PC-9 (cell line): ENCODE results near the gene GPX5. TPM values are rescaled to one million over a fixed set of nuclear protein-coding genes. Genes with fewer than 3 reads are reported as not detected.

Source experiments
- BruUV-seq: library from RNA; stranded (reverse); fragments of 400-500 nt; replicated peaks from 2 replicates; lab custom pipeline; 2021; lab: Mats Ljungman, UMichigan
- CTCF ChIA-PET: fragments of 300-600 bp; sonication (Branson Sonifier 250); formaldehyde crosslinking; loops from one replicate; lab custom pipeline; 2022; ENCODE audit warnings: antibody characterized with exemption; lab: Charles Lee
- POLR2A ChIA-PET: fragments of 300-600 bp; sonication (Branson Sonifier 250); formaldehyde crosslinking; loops from one replicate; lab custom pipeline; 2022; ENCODE audit warnings: antibody characterized with exemption; ENCODE audit not compliant: unreplicated experiment; lab: Charles Lee
- DNase-seq, 2 experiments: peaks; one replicate each; pipeline versions ENCODE4 v3.0.0 to v3.0.0-alpha.2; 2015 to 2022; ENCODE audit warnings: mixed read lengths in 1 of 2
- H2AFZ ChIP-seq: fragments of 200-600 bp; sonication (generic); 2 replicates; pipeline ENCODE4 v1.8.1; 2017; ENCODE audit warnings: antibody characterized with exemption
- H3F3A ChIP-seq: fragments of 200-600 bp; sonication (generic); 2 replicates; pipeline ENCODE4 v1.8.1; 2017; ENCODE audit warnings: antibody characterized with exemption, mild to moderate bottlenecking, low read depth; ENCODE audit not compliant: insufficient read depth
- H3K27ac ChIP-seq: fragments of 200-600 bp; sonication (generic); 2 replicates; pipeline ENCODE4 v1.6.1; 2016; ENCODE audit warnings: mixed run types
- H3K27me3 ChIP-seq: fragments of 200-600 bp; sonication (generic); 2 replicates; pipeline ENCODE4 v1.6.1; 2016; ENCODE audit warnings: low read depth, mixed run types; ENCODE audit not compliant: insufficient read depth
- H3K36me3 ChIP-seq: fragments of 200-600 bp; sonication (generic); 2 replicates; pipeline ENCODE4 v1.6.1; 2016; ENCODE audit warnings: low read depth, mixed run types
- H3K4me1 ChIP-seq: fragments of 200-600 bp; sonication (generic); replicated peaks from 2 replicates; pipeline ENCODE4 v1.6.1; 2016; ENCODE audit warnings: mixed run types; ENCODE audit not compliant: insufficient read depth
- H3K4me2 ChIP-seq: fragments of 200-600 bp; sonication (generic); 2 replicates; pipeline ENCODE4 v1.6.1; 2017; ENCODE audit warnings: mixed run types
- H3K4me3 ChIP-seq: fragments of 200-600 bp; sonication (generic); 2 replicates; pipeline ENCODE4 v1.6.1; 2016; ENCODE audit warnings: mixed run types
- H3K79me2 ChIP-seq: fragments of 200-600 bp; sonication (generic); 2 replicates; pipeline ENCODE4 v1.6.1; 2017; ENCODE audit warnings: low read depth, mixed run types
- H3K9me2 ChIP-seq: fragments of 200-600 bp; sonication (generic); 2 replicates; pipeline ENCODE4 v1.8.1; 2017; ENCODE audit warnings: mild to moderate bottlenecking; ENCODE audit not compliant: insufficient read depth
- H3K9me3 ChIP-seq: fragments of 200-600 bp; sonication (generic); 2 replicates; pipeline ENCODE4 v1.8.1; 2016; ENCODE audit warnings: low read depth; ENCODE audit not compliant: insufficient read depth
- H4K20me1 ChIP-seq: fragments of 200-600 bp; sonication (generic); 2 replicates; pipeline ENCODE4 v1.8.1; 2017; ENCODE audit not compliant: insufficient read depth
- EZH2 ChIP-seq: fragments of 200-600 bp; sonication (generic); IDR thresholded peaks from 2 replicates; pipeline ENCODE4 v1.8.0; 2017; ENCODE audit warnings: antibody characterized with exemption, low read depth
- intact Hi-C: fragments of 100-400 bp; cut with micrococcal nuclease; formaldehyde crosslinking; loops from one replicate; pipeline ENCODE4 v1.10.0; 2022; ENCODE audit not compliant: unreplicated experiment
- total RNA-seq: library from RNA; stranded (reverse); gene quantifications from 2 replicates; pipeline ENCODE4 v1.2.3, GENCODE V29; 2021
- TF ChIP-seq, protein P1 (sequence below): fragments of 200-600 bp; sonication (generic); conservative IDR thresholded peaks from 2 replicates; pipeline ENCODE4 v1.6.1; 2017; ENCODE audit warnings: mixed run types, antibody characterized with exemption, mild to moderate bottlenecking, moderate library complexity

The GPX5 gene
- total RNA-seq, 1 experiment from 2014 or later: not detected

DNA sequence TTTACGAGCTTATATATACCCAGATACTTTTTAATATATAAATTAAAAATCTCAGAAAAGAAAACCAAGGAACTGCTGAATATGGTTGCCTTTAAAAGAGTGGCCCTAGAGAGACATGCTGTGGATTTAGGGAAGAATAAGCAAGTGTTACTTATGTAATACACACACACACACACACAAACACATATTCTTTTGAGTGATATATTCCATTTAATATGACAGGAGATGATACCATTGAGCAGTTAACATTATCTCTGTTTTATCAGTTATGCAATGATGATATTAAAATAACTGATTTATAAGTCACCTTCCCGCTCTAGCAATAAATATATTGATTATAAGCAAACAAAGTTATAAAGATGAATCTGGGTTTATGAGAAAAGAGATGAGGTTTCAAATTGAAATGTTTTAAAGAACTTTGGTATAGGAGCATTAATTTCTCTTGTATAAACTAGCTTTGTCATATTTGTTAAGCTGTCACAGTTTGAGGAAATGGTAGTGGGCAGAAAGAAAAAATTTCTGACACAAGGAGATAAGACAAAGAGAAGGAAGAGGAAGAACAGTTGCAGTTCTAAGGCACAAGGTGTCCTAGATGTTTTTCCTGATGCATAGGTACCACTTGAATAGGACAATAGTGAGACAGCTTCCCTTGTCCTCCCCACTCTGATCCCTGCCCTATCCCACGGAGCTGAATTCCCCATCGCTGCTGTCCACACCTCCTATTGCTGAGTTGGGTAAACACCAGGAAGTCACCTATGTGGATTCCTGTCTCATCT is 26.4 kb downstream of the GPX5 start:
- intact Hi-C loops: no loop called here
- Histone ChIP-seq H2AFZ (no peak overlapping the region), H3K36me3 (no peaks in the 10 kb centered on the region), H3K4me3 (no peak overlapping the region), H3K79me2 (no peaks in the 10 kb centered on the region), H3K27ac (no peak overlapping the region), H3F3A (no peaks in the 10 kb centered on the region), H3K27me3 (peaks cover 11% of the 10 kb centered on the region), H3K4me2 (no peak overlapping the region), H3K9me3 (no peaks in the 10 kb centered on the region), H4K20me1 (no peaks in the 10 kb centered on the region), H3K9me2 (no peaks in the 10 kb centered on the region), H3K4me1 (no peaks in the 10 kb centered on the region)
- no peak for DNase-seq
- POLR2A ChIA-PET: interaction anchor here (0.7 kb wide), 2 partner anchors 8 to 12 kb away, joined by 5 to 7 read pairs; no protein-coding TSS in a partner anchor
- BruUV-seq: no TSS peak
- CTCF ChIA-PET: no interaction called here
- TF ChIP-seq EZH2: no peak
- TF ChIP-seq, protein P1, sequence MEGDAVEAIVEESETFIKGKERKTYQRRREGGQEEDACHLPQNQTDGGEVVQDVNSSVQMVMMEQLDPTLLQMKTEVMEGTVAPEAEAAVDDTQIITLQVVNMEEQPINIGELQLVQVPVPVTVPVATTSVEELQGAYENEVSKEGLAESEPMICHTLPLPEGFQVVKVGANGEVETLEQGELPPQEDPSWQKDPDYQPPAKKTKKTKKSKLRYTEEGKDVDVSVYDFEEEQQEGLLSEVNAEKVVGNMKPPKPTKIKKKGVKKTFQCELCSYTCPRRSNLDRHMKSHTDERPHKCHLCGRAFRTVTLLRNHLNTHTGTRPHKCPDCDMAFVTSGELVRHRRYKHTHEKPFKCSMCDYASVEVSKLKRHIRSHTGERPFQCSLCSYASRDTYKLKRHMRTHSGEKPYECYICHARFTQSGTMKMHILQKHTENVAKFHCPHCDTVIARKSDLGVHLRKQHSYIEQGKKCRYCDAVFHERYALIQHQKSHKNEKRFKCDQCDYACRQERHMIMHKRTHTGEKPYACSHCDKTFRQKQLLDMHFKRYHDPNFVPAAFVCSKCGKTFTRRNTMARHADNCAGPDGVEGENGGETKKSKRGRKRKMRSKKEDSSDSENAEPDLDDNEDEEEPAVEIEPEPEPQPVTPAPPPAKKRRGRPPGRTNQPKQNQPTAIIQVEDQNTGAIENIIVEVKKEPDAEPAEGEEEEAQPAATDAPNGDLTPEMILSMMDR: no peak

DNA sequence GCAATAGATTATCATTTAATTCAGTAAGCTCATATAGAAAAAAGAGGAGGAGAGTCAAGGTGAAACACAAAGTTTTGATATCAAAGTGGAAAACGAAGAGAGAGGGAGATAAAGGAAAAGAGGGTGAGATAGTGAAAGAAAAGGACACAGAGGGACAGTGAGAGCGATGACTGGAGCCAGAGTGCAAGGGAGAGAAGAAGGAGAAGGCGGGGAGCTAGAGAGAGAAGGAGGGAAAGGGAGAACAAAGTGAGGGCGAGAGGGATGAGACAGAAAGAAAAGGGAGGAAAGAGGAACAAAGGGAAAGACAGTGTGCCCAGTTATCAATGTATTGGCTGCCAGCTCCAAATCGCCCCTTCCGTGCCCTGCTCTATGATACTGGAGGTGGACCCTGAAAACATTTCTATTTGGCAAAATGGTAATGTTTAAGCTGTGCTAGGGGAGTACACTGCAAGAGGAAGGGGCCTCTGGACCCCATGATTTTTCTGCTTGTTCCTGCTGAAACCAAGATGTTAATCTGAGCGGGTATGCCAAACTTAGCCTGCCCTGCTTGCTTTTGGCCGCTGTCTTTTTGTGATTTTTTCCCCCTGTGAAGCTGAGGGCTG is 27.8 kb downstream of the GPX5 start:
- H3K9me3 ChIP-seq: no peaks in the 10 kb centered on the region
- no peak for DNase-seq
- CTCF ChIA-PET: no interaction called here
- H3K36me3 ChIP-seq: no peaks in the 10 kb centered on the region
- no peak overlapping the region for H3K4me2 ChIP-seq
- H3K9me2 ChIP-seq: no peaks in the 10 kb centered on the region
- H3K27ac ChIP-seq: no peak overlapping the region
- H3F3A ChIP-seq: no peaks in the 10 kb centered on the region
- H3K4me3 ChIP-seq: no peak overlapping the region
- intact Hi-C loops: no loop called here
- POLR2A ChIA-PET: no interaction called here
- H3K27me3 ChIP-seq: peaks cover 11% of the 10 kb centered on the region
- no peaks in the 10 kb centered on the region for H4K20me1 ChIP-seq
- H3K79me2 ChIP-seq: no peaks in the 10 kb centered on the region
- no peak overlapping the region for H2AFZ ChIP-seq
- H3K4me1 ChIP-seq: no peaks in the 10 kb centered on the region
- BruUV-seq: no TSS peak
- no peak for TF ChIP-seq EZH2

DNA sequence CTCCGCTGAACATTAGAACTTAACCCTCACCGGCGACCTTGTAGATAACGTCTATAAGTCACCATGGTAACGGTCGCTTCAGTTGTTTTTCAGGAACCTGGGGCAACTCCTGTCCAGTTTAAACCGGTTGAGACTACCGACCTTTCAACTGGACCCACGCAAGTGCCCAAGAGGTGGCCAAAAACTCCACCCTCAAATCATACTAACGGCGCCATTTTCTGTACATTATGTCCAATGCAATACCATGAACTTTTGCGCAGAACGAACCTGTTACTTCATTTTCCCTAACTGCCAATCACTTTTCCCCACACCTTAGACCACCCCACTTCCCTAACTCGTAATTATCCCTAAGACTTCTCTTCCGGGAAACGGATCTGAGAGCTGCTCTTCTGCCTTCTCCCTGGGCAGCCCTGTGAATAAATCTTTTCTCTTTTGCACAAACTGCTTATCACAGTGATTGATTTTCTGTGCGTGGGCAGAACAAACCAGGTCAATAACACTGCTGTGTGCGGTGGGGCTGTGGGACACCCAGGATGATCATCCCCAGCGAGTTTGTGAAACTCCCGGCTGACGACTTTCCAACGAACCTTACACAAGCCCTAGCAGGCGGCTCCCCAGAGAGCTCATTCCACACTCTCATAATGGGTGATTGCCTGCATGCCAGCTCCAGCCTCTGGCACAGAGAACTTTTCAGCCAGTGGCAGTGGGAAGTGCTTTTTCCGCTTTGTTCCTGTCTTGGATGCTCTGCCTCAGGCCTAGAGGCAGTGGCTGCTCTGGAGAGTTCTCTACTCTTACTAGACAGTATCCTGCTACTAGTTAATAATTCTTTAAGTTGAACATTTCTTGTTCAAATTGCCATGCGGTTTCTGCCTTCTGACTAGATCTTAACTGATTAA is 28.6 kb downstream of the GPX5 start:
- Histone ChIP-seq H4K20me1 (no peaks in the 10 kb centered on the region), H3K27ac (no peak overlapping the region), H3K79me2 (no peaks in the 10 kb centered on the region), H3K36me3 (no peaks in the 10 kb centered on the region), H3K27me3 (peaks cover 11% of the 10 kb centered on the region), H3K4me3 (no peak overlapping the region), H3K4me2 (no peak overlapping the region), H3K9me3 (no peaks in the 10 kb centered on the region), H3K4me1 (no peaks in the 10 kb centered on the region), H3F3A (no peaks in the 10 kb centered on the region), H3K9me2 (no peaks in the 10 kb centered on the region), H2AFZ (no peak overlapping the region)
- no TSS peak for BruUV-seq
- POLR2A ChIA-PET: no interaction called here
- intact Hi-C loops: no loop called here
- TF ChIP-seq EZH2: no peak
- TF ChIP-seq, protein P1: no peak
- CTCF ChIA-PET: no interaction called here
- DNase-seq: no peak
